Measurements from ENCODE around the gene FAM118B.

FAM118B gene

DNA sequence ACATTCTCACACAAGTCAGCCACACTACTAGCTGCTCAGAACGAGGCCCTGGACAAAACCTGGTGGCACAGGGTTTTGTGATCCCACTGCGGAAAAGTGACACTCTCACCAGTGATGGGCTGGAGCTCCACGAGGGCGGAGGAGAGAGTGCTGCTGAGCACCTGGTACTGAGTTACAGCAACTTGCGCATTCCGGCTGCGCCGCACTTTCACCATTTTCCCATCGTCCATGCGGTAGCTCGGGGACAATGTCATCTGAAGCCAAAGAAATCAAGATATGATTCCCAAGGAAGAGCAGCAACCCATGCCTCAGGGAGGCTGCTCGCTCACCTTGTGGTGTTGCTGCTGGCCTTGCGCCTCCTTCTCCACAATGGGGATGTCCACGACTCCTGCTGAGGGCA, 6.2 kb upstream of the FAM118B start:
- H3K36me3 ChIP-seq: peaks cover 78% of the 10 kb centered on the region
- H3K4me3 ChIP-seq (ENCODE audit: low read depth, low read length): no peak overlapping the region
- no peaks in the 10 kb centered on the region for H3K9me3 ChIP-seq (ENCODE audit: severe bottlenecking)
- TF ChIP-seq, protein P1, sequence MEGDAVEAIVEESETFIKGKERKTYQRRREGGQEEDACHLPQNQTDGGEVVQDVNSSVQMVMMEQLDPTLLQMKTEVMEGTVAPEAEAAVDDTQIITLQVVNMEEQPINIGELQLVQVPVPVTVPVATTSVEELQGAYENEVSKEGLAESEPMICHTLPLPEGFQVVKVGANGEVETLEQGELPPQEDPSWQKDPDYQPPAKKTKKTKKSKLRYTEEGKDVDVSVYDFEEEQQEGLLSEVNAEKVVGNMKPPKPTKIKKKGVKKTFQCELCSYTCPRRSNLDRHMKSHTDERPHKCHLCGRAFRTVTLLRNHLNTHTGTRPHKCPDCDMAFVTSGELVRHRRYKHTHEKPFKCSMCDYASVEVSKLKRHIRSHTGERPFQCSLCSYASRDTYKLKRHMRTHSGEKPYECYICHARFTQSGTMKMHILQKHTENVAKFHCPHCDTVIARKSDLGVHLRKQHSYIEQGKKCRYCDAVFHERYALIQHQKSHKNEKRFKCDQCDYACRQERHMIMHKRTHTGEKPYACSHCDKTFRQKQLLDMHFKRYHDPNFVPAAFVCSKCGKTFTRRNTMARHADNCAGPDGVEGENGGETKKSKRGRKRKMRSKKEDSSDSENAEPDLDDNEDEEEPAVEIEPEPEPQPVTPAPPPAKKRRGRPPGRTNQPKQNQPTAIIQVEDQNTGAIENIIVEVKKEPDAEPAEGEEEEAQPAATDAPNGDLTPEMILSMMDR (IDR thresholded peaks at IDR 0.05; ENCODE audit: low read depth, low read length): no peak
- DNase-seq: no peak
- H3K27me3 ChIP-seq (ENCODE audit: insufficient read depth, low read depth, severe bottlenecking): no peaks in the 10 kb centered on the region
- no peak overlapping the region for H3K27ac ChIP-seq

DNA sequence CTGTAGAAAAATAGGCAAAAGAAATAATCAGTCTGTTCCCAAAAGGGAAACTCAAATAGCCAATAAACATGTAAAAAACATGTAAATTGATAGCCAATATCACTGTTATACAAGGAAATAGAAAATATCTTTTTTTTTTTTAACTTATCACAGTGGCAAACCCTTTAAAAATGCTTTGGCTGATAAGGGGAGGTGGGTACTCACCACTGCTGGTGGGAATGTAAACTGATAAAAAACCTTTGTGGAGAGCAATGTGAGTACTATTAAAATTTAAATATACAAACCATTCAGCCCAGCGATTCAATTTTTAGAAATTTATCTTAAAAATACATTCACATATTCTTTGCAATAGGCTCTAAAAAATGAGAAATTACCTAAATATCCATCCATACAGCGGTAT, 3.7 kb upstream of the FAM118B start:
- Histone ChIP-seq H3K4me3 (ENCODE audit: low read depth, low read length) (no peak overlapping the region), H3K27ac (no peak overlapping the region), H3K27me3 (ENCODE audit: insufficient read depth, low read depth, severe bottlenecking) (no peaks in the 10 kb centered on the region), H3K9me3 (ENCODE audit: severe bottlenecking) (no peaks in the 10 kb centered on the region), H3K36me3 (peaks cover 56% of the 10 kb centered on the region)
- DNase-seq: no peak
- TF ChIP-seq, protein P1 (IDR thresholded peaks at IDR 0.05; ENCODE audit: low read depth, low read length): no peak

DNA sequence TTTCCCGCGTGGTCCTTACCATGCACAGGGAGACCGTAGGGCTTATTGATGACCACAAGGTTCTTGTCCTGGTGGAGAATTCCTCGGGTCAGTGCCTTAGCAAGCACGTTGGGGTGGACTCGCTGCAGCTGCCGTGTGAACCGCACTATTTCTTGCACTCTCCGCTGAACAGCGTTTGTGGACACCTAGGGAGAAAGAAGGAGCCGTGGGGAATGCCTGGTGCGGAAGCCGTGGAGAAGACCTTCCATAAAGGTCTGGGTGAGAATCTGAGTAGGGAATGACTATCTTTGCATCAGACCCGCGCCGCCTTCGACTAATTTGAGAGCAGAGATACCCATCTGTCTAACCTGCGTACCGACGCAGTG, 729 bp upstream of the FAM118B start:
- no peaks in the 10 kb centered on the region for H3K27me3 ChIP-seq (ENCODE audit: insufficient read depth, low read depth, severe bottlenecking)
- TF ChIP-seq, protein P1 (IDR thresholded peaks at IDR 0.05; ENCODE audit: low read depth, low read length): no peak
- H3K36me3 ChIP-seq: peaks cover 32% of the 10 kb centered on the region
- DNase-seq: no peak
- peak overlapping the region; percentile 84 for H3K4me3 ChIP-seq (ENCODE audit: low read depth, low read length)
- H3K27ac ChIP-seq: peak overlapping the region; percentile 88
- no peaks in the 10 kb centered on the region for H3K9me3 ChIP-seq (ENCODE audit: severe bottlenecking)

GRCh38 chr11:126212089-126212660, 593 bp downstream of the FAM118B start:
- Histone ChIP-seq H3K4me3 (ENCODE audit: low read depth, low read length) (peak overlapping the region; percentile 84), H3K27me3 (ENCODE audit: insufficient read depth, low read depth, severe bottlenecking) (no peaks in the 10 kb centered on the region), H3K36me3 (peaks cover 24% of the 10 kb centered on the region), H3K27ac (no peak overlapping the region; the same call in 1 of the 2 replicates), H3K9me3 (ENCODE audit: severe bottlenecking) (no peaks in the 10 kb centered on the region)
- TF ChIP-seq, protein P1 (IDR thresholded peaks at IDR 0.05; ENCODE audit: low read depth, low read length): no peak
- no peak for DNase-seq

DNA sequence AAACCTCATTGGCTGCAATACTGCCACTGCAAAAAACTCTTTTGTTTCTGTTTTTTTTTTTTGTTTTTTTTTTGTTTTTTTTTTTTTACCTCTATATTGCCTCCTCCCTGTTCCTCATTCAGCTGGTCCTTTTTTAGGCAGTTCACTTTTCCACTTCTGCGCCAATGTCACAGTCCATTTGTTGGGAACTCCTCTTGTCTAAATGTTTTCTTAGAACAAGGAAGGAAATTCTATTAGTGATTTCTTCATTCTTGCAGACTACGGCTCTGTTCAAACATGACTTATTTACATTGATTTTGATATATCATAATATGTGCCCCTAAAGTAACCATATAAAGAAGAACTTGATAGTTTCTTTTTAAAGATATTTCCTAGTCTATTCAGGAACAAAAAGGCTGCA, 2.9 kb downstream of the FAM118B start:
- TF ChIP-seq, protein P1 (IDR thresholded peaks at IDR 0.05; ENCODE audit: low read depth, low read length): no peak
- Histone ChIP-seq H3K4me3 (ENCODE audit: low read depth, low read length) (no peak overlapping the region), H3K27ac (no peak overlapping the region), H3K36me3 (peaks cover 6% of the 10 kb centered on the region), H3K9me3 (ENCODE audit: severe bottlenecking) (no peaks in the 10 kb centered on the region), H3K27me3 (ENCODE audit: insufficient read depth, low read depth, severe bottlenecking) (no peaks in the 10 kb centered on the region)
- no peak for DNase-seq

DNA sequence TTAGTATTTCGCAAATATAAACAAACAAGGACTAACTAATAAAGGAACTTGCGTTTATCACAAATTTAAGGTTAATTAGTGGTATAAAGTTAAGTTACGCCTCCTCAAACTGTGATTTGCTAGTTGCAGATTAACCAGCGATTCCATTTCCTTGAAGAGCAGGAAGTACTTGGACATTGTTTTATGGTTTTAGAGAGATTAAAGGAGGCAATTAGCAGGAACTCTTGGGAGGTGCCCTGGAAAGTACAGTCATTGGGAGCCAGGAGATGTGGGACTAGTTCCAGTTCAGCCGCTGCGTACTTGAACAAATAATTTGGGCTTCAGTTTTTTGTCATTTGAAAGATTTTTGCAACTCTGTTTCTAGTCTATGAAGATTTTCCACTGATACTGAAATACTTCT, 3.3 kb downstream of the FAM118B start:
- Histone ChIP-seq H3K36me3 (peaks cover 4% of the 10 kb centered on the region), H3K4me3 (ENCODE audit: low read depth, low read length) (no peak overlapping the region), H3K9me3 (ENCODE audit: severe bottlenecking) (no peaks in the 10 kb centered on the region), H3K27ac (no peak overlapping the region), H3K27me3 (ENCODE audit: insufficient read depth, low read depth, severe bottlenecking) (no peaks in the 10 kb centered on the region)
- TF ChIP-seq, protein P1 (IDR thresholded peaks at IDR 0.05; ENCODE audit: low read depth, low read length): no peak
- DNase-seq: no peak
